Measurements from ENCODE around the gene PIGO.
A peak's percentile ranks its signal among the peaks of the same experiment; 100 is the strongest.

PIGO gene

DNA sequence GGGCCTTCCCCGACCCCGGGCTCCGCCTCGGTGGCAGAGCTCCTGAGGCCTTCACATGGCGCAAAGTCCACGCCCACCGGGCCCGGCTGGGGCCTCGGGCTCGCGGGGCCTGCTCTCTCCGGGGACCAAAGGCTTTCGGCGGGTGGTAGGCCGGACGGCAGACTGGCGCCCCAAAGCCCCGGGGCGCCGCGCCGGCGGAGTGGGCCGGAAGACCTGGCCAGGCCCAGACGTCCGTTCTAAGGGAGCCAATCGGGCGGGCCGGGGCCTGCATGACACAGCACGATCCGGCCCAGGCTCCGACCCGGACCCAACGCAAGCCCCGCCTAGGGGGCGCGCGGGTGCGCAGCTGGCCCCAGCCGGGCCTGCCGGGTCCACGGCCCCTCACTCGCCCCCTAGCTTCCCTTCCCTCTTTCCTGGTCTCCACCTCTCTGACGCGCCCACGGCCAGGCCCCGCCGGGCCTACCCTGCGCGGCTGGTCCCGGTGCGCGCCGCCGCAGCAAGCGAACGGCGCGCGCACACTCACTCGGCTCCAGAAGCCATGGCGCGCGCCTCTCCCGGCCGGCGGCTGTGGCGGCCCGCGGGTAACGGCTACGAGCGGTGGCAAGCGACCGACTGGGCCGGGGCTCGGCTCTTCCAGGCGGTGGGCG lies 24.5 kb downstream of the PIGO start:
- H3K36me3 ChIP-seq (ENCODE audit: control insufficient read depth, insufficient read depth, low read length), result peaks cover 12% of the 10 kb centered on the region
- peak overlapping the region; percentile 95 for H3K27ac ChIP-seq (ENCODE audit: insufficient read depth, low read length, poor library complexity, severe bottlenecking)
- H3K4me1 ChIP-seq (ENCODE audit: control insufficient read depth, insufficient read depth, low read length, poor library complexity, severe bottlenecking), result peaks cover 29% of the 10 kb centered on the region

DNA sequence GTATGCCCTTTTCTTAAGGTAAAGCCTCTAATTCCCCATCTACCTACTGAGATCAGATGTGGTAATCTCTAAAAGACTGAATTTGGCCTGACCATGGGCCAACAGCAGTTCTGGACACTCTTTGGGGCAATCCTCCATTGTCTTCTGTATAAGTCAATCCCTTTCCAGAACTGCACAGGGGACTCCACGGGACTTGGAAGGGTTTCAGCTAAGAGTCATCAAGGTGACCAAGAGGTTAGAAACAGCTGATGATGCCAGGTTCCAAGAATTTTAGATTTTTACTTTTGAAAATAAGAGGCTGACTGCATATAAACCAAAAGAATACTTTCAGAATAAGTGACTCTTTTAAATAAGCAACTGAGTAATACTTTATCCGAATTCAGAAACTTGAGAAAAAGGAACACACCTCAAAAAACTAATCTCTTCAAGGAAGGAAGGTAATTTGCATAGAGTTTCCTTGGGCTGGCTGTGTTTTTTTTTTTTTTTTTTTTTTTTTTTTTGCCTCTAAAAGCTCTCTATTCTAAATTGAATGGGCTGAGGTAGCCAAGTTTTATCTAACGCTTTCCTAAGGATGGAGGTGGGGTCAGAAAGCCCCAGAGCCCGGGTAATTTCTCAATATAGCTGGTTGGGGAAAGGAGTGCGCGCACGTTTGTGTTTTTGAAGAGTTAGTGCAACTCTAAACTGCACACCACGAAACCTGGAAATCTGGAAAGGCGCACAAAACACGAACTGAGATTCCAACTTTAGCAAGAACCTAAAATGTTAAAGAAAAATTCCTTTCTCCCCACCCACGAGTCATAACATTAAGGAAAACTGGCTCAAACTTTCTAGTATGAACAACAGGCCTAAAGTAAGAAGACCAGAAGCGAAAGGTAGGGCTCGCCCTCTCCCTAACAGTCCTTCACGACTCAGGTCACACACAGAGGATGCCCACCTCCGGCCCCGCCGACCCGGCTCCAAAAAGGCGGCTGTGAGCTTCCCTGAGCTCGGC lies 25.3 kb downstream of the PIGO start:
- Histone ChIP-seq H3K27ac (ENCODE audit: insufficient read depth, low read length, poor library complexity, severe bottlenecking) (peak overlapping the region; percentile 95), H3K4me1 (ENCODE audit: control insufficient read depth, insufficient read depth, low read length, poor library complexity, severe bottlenecking) (peaks cover 29% of the 10 kb centered on the region), H3K36me3 (ENCODE audit: control insufficient read depth, insufficient read depth, low read length) (peaks cover 20% of the 10 kb centered on the region), H3K27me3 (replicated peaks; ENCODE audit: control insufficient read depth, insufficient read depth, low read length, poor library complexity, severe bottlenecking) (no peaks in the 10 kb centered on the region), H3K4me3 (ENCODE audit: insufficient read depth, low read depth, low read length, poor library complexity, severe bottlenecking) (peak overlapping the region; percentile 88), H3K9me3 (ENCODE audit: control insufficient read depth, low read length) (no peaks in the 10 kb centered on the region)
- peak in 1 of 3 donors; percentile 4 for DNase-seq

More for the DNA sequence above, 24.5 kb downstream of the PIGO start:
- no peaks in the 10 kb centered on the region for H3K27me3 ChIP-seq (replicated peaks; ENCODE audit: control insufficient read depth, insufficient read depth, low read length, poor library complexity, severe bottlenecking)
- no peaks in the 10 kb centered on the region for H3K9me3 ChIP-seq (ENCODE audit: control insufficient read depth, low read length)
- DNase-seq, result peak; percentile 62 to 73 (median 70)
- peak overlapping the region; percentile 88 for H3K4me3 ChIP-seq (ENCODE audit: insufficient read depth, low read depth, low read length, poor library complexity, severe bottlenecking)

DNA sequence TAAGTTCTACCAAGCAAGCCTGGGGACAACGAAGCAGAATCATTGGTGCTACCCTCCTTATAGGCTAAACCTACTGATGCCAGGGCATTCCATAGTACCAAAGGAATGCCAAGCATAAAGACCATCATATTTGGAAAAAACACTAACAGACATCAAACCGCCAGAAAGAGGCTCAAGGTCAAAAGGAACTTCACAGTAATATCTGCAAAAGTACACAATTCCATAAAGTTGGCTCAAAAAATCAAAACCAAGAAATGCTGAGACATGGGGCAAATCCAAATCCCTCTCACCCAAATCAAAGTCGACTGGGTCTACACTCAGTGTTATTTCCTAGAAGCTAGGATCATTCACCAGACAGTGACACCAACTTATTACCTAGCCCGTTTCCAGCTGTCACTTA lies 27.4 kb downstream of the PIGO start:
- Histone ChIP-seq H3K9me3 (ENCODE audit: control insufficient read depth, low read length) (no peaks in the 10 kb centered on the region), H3K4me3 (ENCODE audit: insufficient read depth, low read depth, low read length, poor library complexity, severe bottlenecking) (no peak overlapping the region), H3K36me3 (ENCODE audit: control insufficient read depth, insufficient read depth, low read length) (peaks cover 41% of the 10 kb centered on the region), H3K27me3 (replicated peaks; ENCODE audit: control insufficient read depth, insufficient read depth, low read length, poor library complexity, severe bottlenecking) (no peaks in the 10 kb centered on the region), H3K27ac (ENCODE audit: insufficient read depth, low read length, poor library complexity, severe bottlenecking) (no peak overlapping the region), H3K4me1 (ENCODE audit: control insufficient read depth, insufficient read depth, low read length, poor library complexity, severe bottlenecking) (peaks cover 29% of the 10 kb centered on the region)
- DNase-seq, result no peak

DNA sequence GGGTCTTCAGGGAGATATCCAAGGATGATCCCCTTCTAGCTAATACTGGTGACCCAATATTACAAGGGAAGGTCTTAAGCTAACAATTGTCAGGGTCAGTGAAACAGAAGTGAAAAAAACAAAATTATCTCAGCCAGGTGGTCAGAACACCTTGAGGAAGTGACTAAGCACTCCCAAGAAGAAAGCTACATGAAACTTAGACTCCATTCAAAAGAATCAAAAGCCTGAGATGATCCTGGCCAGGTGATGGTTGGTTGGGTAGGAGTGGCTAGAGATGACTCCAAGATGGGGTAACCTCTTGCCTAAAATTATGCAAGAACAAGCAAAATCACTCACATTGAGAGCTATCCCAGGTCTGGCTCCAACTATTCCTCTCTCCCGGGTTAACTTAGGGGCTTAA lies 29.3 kb downstream of the PIGO start:
- H3K4me1 ChIP-seq (ENCODE audit: control insufficient read depth, insufficient read depth, low read length, poor library complexity, severe bottlenecking), result peaks cover 25% of the 10 kb centered on the region
- H3K36me3 ChIP-seq (ENCODE audit: control insufficient read depth, insufficient read depth, low read length), result peaks cover 61% of the 10 kb centered on the region
- H3K4me3 ChIP-seq (ENCODE audit: insufficient read depth, low read depth, low read length, poor library complexity, severe bottlenecking), result no peak overlapping the region
- no peak overlapping the region for H3K27ac ChIP-seq (ENCODE audit: insufficient read depth, low read length, poor library complexity, severe bottlenecking)
- H3K9me3 ChIP-seq (ENCODE audit: control insufficient read depth, low read length), result no peaks in the 10 kb centered on the region
- DNase-seq, result no peak
- H3K27me3 ChIP-seq (replicated peaks; ENCODE audit: control insufficient read depth, insufficient read depth, low read length, poor library complexity, severe bottlenecking), result no peaks in the 10 kb centered on the region

DNA sequence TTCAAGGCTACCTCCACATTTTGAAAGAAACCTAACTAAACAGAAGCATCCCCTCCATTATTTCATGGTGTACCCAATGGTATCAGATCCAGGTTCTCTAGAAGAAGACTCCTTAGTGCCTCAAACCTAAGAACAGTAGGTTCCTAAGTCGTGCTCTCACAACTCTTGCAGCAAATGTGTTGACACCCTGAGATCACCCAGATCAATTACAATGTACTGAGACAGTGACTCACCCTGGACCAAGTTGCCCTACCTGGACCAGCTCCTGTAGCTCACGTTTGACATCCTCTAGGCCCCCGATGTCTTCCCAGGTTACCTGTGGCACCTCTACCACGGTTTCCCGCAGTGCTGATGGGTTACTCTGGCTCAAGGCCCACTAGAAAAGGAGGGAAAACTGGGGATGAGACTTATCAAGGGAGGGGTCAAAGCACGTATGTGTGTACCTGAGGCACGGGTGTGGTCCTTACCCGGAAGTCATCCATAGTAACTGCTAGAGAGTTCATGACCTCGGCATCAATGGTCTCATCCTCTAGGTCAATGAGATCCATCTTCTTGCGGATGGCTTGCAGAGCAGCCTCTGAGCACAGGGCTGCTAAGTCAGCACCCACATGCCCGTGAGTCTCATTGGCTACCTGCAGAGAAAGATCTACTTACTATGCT lies 35.7 kb downstream of the PIGO start:
- no peak for DNase-seq
- Histone ChIP-seq H3K27me3 (replicated peaks; ENCODE audit: control insufficient read depth, insufficient read depth, low read length, poor library complexity, severe bottlenecking) (no peaks in the 10 kb centered on the region), H3K4me1 (ENCODE audit: control insufficient read depth, insufficient read depth, low read length, poor library complexity, severe bottlenecking) (no peaks in the 10 kb centered on the region), H3K4me3 (ENCODE audit: insufficient read depth, low read depth, low read length, poor library complexity, severe bottlenecking) (no peak overlapping the region), H3K9me3 (ENCODE audit: control insufficient read depth, low read length) (no peaks in the 10 kb centered on the region), H3K27ac (ENCODE audit: insufficient read depth, low read length, poor library complexity, severe bottlenecking) (no peak overlapping the region), H3K36me3 (ENCODE audit: control insufficient read depth, insufficient read depth, low read length) (peaks cover 99% of the 10 kb centered on the region)

DNA sequence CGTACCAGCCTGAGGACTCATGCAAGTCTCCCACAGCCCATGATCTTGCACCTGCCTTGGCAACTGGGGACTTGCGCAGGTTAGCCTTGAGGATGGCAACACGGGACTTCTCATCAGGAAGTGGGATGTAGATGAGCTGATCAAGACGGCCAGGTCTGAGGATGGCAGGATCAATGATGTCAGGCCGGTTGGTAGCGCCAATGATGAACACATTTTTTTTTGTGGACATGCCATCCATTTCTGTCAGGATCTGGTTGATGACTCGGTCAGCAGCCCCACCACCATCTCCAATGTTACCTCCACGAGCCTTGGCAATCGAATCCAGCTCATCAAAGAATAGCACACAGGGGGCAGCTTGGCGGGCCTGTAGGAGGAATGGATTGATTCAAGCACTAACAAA lies 37.0 kb downstream of the PIGO start:
- Histone ChIP-seq H3K9me3 (ENCODE audit: control insufficient read depth, low read length) (no peaks in the 10 kb centered on the region), H3K27ac (ENCODE audit: insufficient read depth, low read length, poor library complexity, severe bottlenecking) (no peak overlapping the region), H3K36me3 (ENCODE audit: control insufficient read depth, insufficient read depth, low read length) (peaks cover 92% of the 10 kb centered on the region), H3K27me3 (replicated peaks; ENCODE audit: control insufficient read depth, insufficient read depth, low read length, poor library complexity, severe bottlenecking) (no peaks in the 10 kb centered on the region), H3K4me3 (ENCODE audit: insufficient read depth, low read depth, low read length, poor library complexity, severe bottlenecking) (no peak overlapping the region), H3K4me1 (ENCODE audit: control insufficient read depth, insufficient read depth, low read length, poor library complexity, severe bottlenecking) (no peaks in the 10 kb centered on the region)
- DNase-seq, result no peak

DNA sequence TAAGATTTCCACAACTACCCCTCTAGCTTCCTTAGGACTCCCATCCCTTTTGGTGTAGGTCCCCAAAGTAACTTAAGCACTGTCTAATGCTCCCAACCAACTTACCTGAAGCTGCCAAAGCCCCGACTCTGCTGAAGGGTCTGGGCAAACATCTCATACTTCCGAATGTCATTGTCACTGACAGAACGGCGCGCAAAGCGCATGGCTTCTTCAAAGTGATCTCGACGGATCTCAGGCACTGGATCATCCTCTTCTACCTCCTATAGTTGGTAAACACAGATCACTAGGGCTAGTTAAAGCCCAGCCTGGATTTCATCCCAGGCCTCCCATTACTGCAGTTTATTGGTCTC lies 39.1 kb downstream of the PIGO start:
- H3K9me3 ChIP-seq (ENCODE audit: control insufficient read depth, low read length), result no peaks in the 10 kb centered on the region
- H3K4me1 ChIP-seq (ENCODE audit: control insufficient read depth, insufficient read depth, low read length, poor library complexity, severe bottlenecking), result no peaks in the 10 kb centered on the region
- no peak for DNase-seq

DNA sequence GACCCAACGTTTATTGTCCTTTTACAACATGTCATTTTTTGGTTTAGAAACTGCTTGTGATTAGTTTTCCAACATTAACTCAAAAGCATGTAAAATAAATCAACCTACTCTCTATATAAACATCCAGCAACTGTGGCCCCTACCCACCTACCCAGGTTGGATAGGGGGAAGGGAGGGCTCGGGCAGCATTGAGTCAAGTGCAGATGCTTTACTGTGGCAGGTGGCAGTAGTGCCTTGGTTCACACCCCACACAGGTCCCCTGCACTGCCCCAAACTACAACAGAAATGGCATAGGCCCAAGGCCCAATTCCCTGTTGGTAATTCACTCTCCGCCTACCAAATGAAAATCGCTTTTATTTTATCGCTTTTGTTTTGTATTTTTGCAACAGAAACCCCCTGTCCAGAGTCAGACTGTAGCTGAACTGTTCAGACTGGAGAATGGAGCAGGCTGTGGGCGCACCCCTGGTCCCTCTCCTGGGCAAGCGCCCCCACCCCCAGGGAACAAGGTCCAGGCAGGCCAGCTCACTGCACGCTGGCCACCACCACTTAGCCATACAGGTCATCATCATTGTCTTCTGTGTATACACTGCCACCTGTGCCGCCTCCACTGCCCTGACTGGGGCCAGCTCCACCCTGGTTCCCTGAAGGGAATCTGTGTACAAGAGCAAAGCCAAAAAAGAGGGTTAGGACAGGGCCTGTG lies 39.7 kb downstream of the PIGO start:
- Histone ChIP-seq H3K9me3 (ENCODE audit: control insufficient read depth, low read length) (no peaks in the 10 kb centered on the region), H3K27me3 (replicated peaks; ENCODE audit: control insufficient read depth, insufficient read depth, low read length, poor library complexity, severe bottlenecking) (no peaks in the 10 kb centered on the region), H3K36me3 (ENCODE audit: control insufficient read depth, insufficient read depth, low read length) (peaks cover 77% of the 10 kb centered on the region), H3K4me3 (ENCODE audit: insufficient read depth, low read depth, low read length, poor library complexity, severe bottlenecking) (no peak overlapping the region), H3K27ac (ENCODE audit: insufficient read depth, low read length, poor library complexity, severe bottlenecking) (no peak overlapping the region), H3K4me1 (ENCODE audit: control insufficient read depth, insufficient read depth, low read length, poor library complexity, severe bottlenecking) (no peaks in the 10 kb centered on the region)
- DNase-seq, result no peak

More for the DNA sequence above, 39.1 kb downstream of the PIGO start:
- no peak overlapping the region for H3K4me3 ChIP-seq (ENCODE audit: insufficient read depth, low read depth, low read length, poor library complexity, severe bottlenecking)
- H3K27me3 ChIP-seq (replicated peaks; ENCODE audit: control insufficient read depth, insufficient read depth, low read length, poor library complexity, severe bottlenecking), result no peaks in the 10 kb centered on the region
- peaks cover 80% of the 10 kb centered on the region for H3K36me3 ChIP-seq (ENCODE audit: control insufficient read depth, insufficient read depth, low read length)
- H3K27ac ChIP-seq (ENCODE audit: insufficient read depth, low read length, poor library complexity, severe bottlenecking), result no peak overlapping the region

DNA sequence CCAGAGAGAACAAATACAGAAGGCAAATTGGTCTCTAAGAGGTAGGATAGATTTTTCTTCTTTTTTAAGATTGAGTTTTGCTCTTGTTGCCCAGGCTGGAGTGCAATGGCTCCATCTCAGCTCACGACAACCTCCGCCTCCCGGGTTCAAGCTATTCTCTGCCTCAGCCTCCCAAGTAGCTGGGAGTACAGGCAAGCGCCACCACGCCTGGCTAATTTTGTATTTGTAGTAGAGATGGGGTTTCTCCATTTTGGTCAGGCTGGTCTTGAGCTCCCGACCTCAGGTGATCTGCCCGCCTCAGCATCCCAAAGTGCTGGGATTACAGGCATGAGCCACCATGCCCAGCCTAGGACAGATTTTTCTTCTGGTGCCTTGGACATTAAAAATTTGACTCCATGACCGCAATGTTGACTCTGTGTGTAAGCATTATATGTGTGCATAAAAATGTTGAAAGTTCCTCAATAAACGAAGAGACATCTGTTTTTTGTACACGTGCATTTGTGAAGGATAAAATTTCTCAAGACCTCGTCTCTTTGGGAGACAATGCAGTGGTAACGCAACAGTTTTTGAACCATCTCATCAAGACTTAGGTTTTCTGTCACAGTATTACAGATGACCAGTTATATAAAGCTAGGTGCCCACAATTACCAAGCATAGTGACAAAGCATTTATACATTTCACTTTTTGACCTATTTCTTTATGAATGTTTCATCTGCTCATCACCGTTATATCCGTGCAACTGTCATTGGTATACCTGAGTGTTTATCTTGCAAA lies 41.3 kb downstream of the PIGO start:
- no peak overlapping the region for H3K27ac ChIP-seq (ENCODE audit: insufficient read depth, low read length, poor library complexity, severe bottlenecking)
- H3K9me3 ChIP-seq (ENCODE audit: control insufficient read depth, low read length), result no peaks in the 10 kb centered on the region
- no peak for DNase-seq
- H3K36me3 ChIP-seq (ENCODE audit: control insufficient read depth, insufficient read depth, low read length), result peaks cover 61% of the 10 kb centered on the region
- H3K4me1 ChIP-seq (ENCODE audit: control insufficient read depth, insufficient read depth, low read length, poor library complexity, severe bottlenecking), result no peaks in the 10 kb centered on the region
- H3K4me3 ChIP-seq (ENCODE audit: insufficient read depth, low read depth, low read length, poor library complexity, severe bottlenecking), result no peak overlapping the region
- no peaks in the 10 kb centered on the region for H3K27me3 ChIP-seq (replicated peaks; ENCODE audit: control insufficient read depth, insufficient read depth, low read length, poor library complexity, severe bottlenecking)
